Stimulated activated CD4-positive, alpha-beta T cell treated with anti-CD3 and anti-CD28 coated beads, Interleukin-4, amount 100 ng/mL, for 1 hour (primary cell): ENCODE measurements around the gene KLHDC7B.

Experiments used
- DNase-seq: peaks from one replicate; pipeline ENCODE4 v3.0.0-alpha.2; 2020

Gene KLHDC7B

GRCh38 chr22:50600538-50600937 is 54.8 kb downstream of the KLHDC7B start, which contains the start of gene MAPK8IP2:
Gene MAPK8IP2 (plus strand): TSS chr22:50600793. CDS start chr22:50600819, 26 bp downstream.
- DNase-seq = no peak
